ENCODE results near the gene XXYLT1. TPM values are rescaled to one million over a fixed set of nuclear protein-coding genes. Genes with fewer than 3 reads are reported as not detected.

XXYLT1 gene
- total and polyA plus RNA-seq, 2 of the 4 experiments (the other 2 are of a cell fraction): 14.7 to 18.1 TPM

DNA sequence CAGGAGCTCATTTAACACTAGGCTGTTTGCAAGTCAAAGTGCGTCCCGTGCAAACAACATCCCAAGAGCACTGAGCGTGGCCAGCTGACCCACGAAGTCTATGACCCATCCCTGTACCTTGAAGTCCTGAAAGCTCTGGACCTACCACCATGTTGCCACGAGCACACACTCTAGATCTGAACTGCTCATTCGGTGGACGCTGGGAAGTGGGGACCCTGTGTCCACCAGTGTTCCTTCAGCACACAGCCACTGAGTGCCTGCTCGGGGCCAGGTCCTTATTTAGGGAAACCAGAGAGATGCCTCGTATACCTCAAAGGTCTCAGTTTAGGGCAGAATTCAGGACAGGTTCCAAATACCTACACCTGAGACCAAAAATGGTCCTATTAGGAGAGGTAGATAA is 236.9 kb downstream of the XXYLT1 start:
- Histone ChIP-seq H3K14ac (replicated peaks; ENCODE audit: low read depth, low read length) (no peak overlapping the region), H4K20me1 (ENCODE audit: insufficient read depth, low read length) (no peaks in the 10 kb centered on the region), H3K9me1 (ENCODE audit: insufficient read depth, low read length) (peaks cover 3% of the 10 kb centered on the region; the same call in 1 of the 2 replicates), H3K4me2 (ENCODE audit: low read depth, low read length) (no peak overlapping the region), H3K18ac (ENCODE audit: low read depth, low read length) (no peak overlapping the region), H2AK5ac (ENCODE audit: low read depth, low read length) (no peak overlapping the region), H4K91ac (ENCODE audit: insufficient read depth, low read depth, low read length) (no peak overlapping the region), H3K4me1 (ENCODE audit: control insufficient read depth, insufficient read depth, low read length) (peaks cover 6% of the 10 kb centered on the region; the same call in 1 of the 2 replicates), H3K9ac (ENCODE audit: low read depth, low read length) (no peak overlapping the region), H3K27ac (ENCODE audit: insufficient read depth, low read length) (no peak overlapping the region), H2BK20ac (ENCODE audit: low read depth, low read length) (no peak overlapping the region), H2BK120ac (ENCODE audit: low read depth, low read length) (no peak overlapping the region), H3K4ac (ENCODE audit: low read depth, low read length) (no peak overlapping the region), H2AK9ac (replicated peaks; ENCODE audit: low read depth, low read length, poor library complexity) (no peak overlapping the region), H2AFZ (replicated peaks; ENCODE audit: low read length, poor library complexity) (no peak overlapping the region), H3K56ac (ENCODE audit: extremely low read depth, insufficient read depth, low read length) (no peak overlapping the region), H3K9me3 (ENCODE audit: control insufficient read depth, insufficient read depth, low read length) (peaks cover 4% of the 10 kb centered on the region), H3K79me1 (ENCODE audit: low read depth in 1 of 2, low read length in 2 of 2) (no peaks in the 10 kb centered on the region), H4K8ac (ENCODE audit: low read depth in 2 of 2, low read length in 2 of 2) (no peak overlapping the region), H3K23ac (ENCODE audit: low read depth, low read length) (no peak overlapping the region), H3K4me3 (ENCODE audit: insufficient read depth, low read depth, low read length) (no peak overlapping the region), H2BK5ac (ENCODE audit: low read depth, low read length, poor library complexity, severe bottlenecking) (no peak overlapping the region), H2BK15ac (ENCODE audit: low read depth, low read length) (no peak overlapping the region), H3K36me3 (ENCODE audit: control insufficient read depth, insufficient read depth, low read length) (no peaks in the 10 kb centered on the region), H3K27me3 (ENCODE audit: control insufficient read depth, insufficient read depth, low read length) (peaks cover 27% of the 10 kb centered on the region), H4K5ac (ENCODE audit: low read depth, low read length) (no peak overlapping the region)
- BruUV-seq (replicated peaks): no TSS peak
- CTCF ChIA-PET: no interaction called here
- intact Hi-C loops (cut with micrococcal nuclease): no loop called here
- in situ Hi-C loops (cut with MboI; ENCODE audit: low sequenced_read_pairs): no loop called here
- no peak for DNase-seq
- POLR2A ChIA-PET (ENCODE audit: unreplicated experiment): no interaction called here
- WGBS, 2 experiments (ENCODE audit: extremely low coverage in 2 of 2, insufficient read length in 1 of 2): 53% methylated on average over 3 of the region's 9 CpGs; no CpG with 5 or more reads in 1 of the 2 experiments
- dilution Hi-C loops (cut with HindIII; ENCODE audit: low sequenced_read_pairs, unreplicated experiment): no loop called here
- TF ChIP-seq MXI1 (IDR thresholded peaks at IDR 0.05; ENCODE audit: borderline replicate concordance, low read depth, low read length): no peak
- no peak for ATAC-seq (ENCODE audit: low read depth)

Data from IMR-90 (cell line).